Thyroid gland (tissue), 4 donors: ENCODE data around the gene SMAD3.

Experiments
- POLR2A ChIP-seq, 2 donors: fragments of 450-650 bp; IDR thresholded peaks; one replicate each; pipeline ENCODE4 v1.6.1; 2017; ENCODE audit warnings: antibody characterized with exemption in 2 of 2, mild to moderate bottlenecking in 2 of 2, moderate library complexity in 1 of 2
- TF ChIP-seq, protein P1 (sequence below), 6 experiments: fragments of 200-600 bp in 3 of 6; fragments of 450-650 bp in 3 of 6; sonication (generic) in 3 of 6; IDR thresholded peaks; one replicate each; pipeline ENCODE4 v1.5.1; 2016 to 2019; ENCODE audit warnings: antibody characterized with exemption in 6 of 6, mild to moderate bottlenecking in 2 of 6, inconsistent platforms in 1 of 6, moderate library complexity in 1 of 6

DNA sequence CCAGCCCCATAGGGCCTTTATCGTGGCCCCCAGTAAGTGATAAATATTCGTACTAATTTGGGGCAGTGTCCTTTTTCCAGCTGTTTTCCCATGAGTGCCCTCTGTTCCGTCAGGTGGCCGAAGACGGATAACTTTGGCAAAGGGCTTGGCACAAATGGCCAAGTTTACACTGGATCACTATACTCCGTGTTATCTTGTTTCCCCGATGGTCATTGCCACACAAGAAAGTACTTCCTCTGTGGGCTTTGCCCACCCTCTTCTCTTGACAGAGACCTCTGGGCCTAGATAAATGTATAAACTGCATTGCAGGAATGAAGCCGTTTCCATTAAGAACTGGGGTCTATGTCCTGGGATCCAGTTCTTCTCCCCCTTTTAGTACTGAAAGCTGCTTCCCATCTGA is 39.1 kb downstream of the SMAD3 start:
- TF ChIP-seq POLR2A (IDR thresholded peaks at IDR 0.05), result no peak
- TF ChIP-seq, protein P1, sequence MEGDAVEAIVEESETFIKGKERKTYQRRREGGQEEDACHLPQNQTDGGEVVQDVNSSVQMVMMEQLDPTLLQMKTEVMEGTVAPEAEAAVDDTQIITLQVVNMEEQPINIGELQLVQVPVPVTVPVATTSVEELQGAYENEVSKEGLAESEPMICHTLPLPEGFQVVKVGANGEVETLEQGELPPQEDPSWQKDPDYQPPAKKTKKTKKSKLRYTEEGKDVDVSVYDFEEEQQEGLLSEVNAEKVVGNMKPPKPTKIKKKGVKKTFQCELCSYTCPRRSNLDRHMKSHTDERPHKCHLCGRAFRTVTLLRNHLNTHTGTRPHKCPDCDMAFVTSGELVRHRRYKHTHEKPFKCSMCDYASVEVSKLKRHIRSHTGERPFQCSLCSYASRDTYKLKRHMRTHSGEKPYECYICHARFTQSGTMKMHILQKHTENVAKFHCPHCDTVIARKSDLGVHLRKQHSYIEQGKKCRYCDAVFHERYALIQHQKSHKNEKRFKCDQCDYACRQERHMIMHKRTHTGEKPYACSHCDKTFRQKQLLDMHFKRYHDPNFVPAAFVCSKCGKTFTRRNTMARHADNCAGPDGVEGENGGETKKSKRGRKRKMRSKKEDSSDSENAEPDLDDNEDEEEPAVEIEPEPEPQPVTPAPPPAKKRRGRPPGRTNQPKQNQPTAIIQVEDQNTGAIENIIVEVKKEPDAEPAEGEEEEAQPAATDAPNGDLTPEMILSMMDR (IDR thresholded peaks at IDR 0.05), result no peak
